ENCODE data around the gene ARID5B.

The ARID5B gene

GRCh38 chr10:62083412-62084267 lies 182.1 kb downstream of the ARID5B start:
- no peak for DNase-seq

- DNase-seq: no peak
Observed at GRCh38 chr10:62084451-62084850, 183.0 kb downstream of the ARID5B start.

- no peak for DNase-seq
Observed at GRCh38 chr10:62085404-62085803, 183.9 kb downstream of the ARID5B start.

- no peak for DNase-seq
Observed at GRCh38 chr10:62085821-62086220, 184.3 kb downstream of the ARID5B start.

GRCh38 chr10:62087329-62087728 lies 185.8 kb downstream of the ARID5B start:
- DNase-seq: no peak

GRCh38 chr10:62088786-62089185 lies 187.3 kb downstream of the ARID5B start:
- DNase-seq: no peak

- no peak for DNase-seq
Observed at GRCh38 chr10:62092301-62093030, 191.0 kb downstream of the ARID5B start.

- no peak for DNase-seq
Observed at GRCh38 chr10:62093863-62094291, 192.4 kb downstream of the ARID5B start.

GRCh38 chr10:62095181-62096122 lies 194.0 kb downstream of the ARID5B start:
- no peak for DNase-seq

GRCh38 chr10:62096256-62096933 lies 194.9 kb downstream of the ARID5B start:
- no peak for DNase-seq

- no peak for DNase-seq
Observed at GRCh38 chr10:62098278-62099121, 197.0 kb downstream of the ARID5B start.

- DNase-seq: no peak
Observed at GRCh38 chr10:62099299-62099698, 197.8 kb downstream of the ARID5B start.

GRCh38 chr10:62103857-62104256 lies 202.4 kb downstream of the ARID5B start:
- DNase-seq: no peak

GRCh38 chr10:62106929-62107519 lies 205.5 kb downstream of the ARID5B start:
- DNase-seq: no peak

GRCh38 chr10:62108759-62109586 lies 207.5 kb downstream of the ARID5B start:
- no peak for DNase-seq

- no peak for DNase-seq
Observed at GRCh38 chr10:62109587-62110293, 208.2 kb downstream of the ARID5B start.

- DNase-seq: no peak
Observed at GRCh38 chr10:62112300-62112699, 210.8 kb downstream of the ARID5B start.

GRCh38 chr10:62112963-62113362 lies 211.5 kb downstream of the ARID5B start:
- no peak for DNase-seq

- no peak for DNase-seq
Observed at GRCh38 chr10:62113680-62114079, 212.2 kb downstream of the ARID5B start.

Measured in stimulated activated CD4-positive, alpha-beta T cell treated with anti-CD3 and anti-CD28 coated beads, Interleukin-4, amount 100 ng/mL, for 1 hour (primary cell).